Keratinocyte (primary cell): Measurements from ENCODE around the gene LMOD1.

Experiments
- EZH2 ChIP-seq: IDR thresholded peaks from one replicate; pipeline ENCODE4 v1.6.1; 2012; ENCODE audit warnings: inconsistent platforms, mild to moderate bottlenecking, low read length, moderate library complexity
- TF ChIP-seq, protein P1 (sequence below), 3 experiments: IDR thresholded peaks in 1 of 3; conservative IDR thresholded peaks in 1 of 3; optimal IDR thresholded peaks in 1 of 3; 2 replicates in 2 of 3; 3 replicates in 1 of 3; pipeline versions ENCODE3 to v1.5.1; 2011; ENCODE audit warnings: low read length in 3 of 3, mild to moderate bottlenecking in 3 of 3, moderate library complexity in 2 of 3, control low read depth in 1 of 3, inconsistent platforms in 1 of 3; ENCODE audit not compliant: insufficient read depth in 2 of 3; ENCODE audit errors: extremely low read depth in 1 of 3

GRCh38 chr1:201944639-201945038, 1.7 kb downstream of the LMOD1 start:
- TF ChIP-seq, protein P1, sequence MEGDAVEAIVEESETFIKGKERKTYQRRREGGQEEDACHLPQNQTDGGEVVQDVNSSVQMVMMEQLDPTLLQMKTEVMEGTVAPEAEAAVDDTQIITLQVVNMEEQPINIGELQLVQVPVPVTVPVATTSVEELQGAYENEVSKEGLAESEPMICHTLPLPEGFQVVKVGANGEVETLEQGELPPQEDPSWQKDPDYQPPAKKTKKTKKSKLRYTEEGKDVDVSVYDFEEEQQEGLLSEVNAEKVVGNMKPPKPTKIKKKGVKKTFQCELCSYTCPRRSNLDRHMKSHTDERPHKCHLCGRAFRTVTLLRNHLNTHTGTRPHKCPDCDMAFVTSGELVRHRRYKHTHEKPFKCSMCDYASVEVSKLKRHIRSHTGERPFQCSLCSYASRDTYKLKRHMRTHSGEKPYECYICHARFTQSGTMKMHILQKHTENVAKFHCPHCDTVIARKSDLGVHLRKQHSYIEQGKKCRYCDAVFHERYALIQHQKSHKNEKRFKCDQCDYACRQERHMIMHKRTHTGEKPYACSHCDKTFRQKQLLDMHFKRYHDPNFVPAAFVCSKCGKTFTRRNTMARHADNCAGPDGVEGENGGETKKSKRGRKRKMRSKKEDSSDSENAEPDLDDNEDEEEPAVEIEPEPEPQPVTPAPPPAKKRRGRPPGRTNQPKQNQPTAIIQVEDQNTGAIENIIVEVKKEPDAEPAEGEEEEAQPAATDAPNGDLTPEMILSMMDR (optimal IDR thresholded peaks at IDR 0.05 in 1 of 3, IDR thresholded peaks at IDR 0.05 in 1 of 3, conservative IDR thresholded peaks at IDR 0.05 in 1 of 3; ENCODE audit: extremely low read depth in 1 of 3, insufficient read depth in 2 of 3, low read length in 3 of 3), result no peak
- TF ChIP-seq EZH2, result no peak
